GM13977 (cell line): ENCODE data around the gene GSE1.

Experiments used
- DNase-seq: peaks from one replicate; pipeline ENCODE4 v3.0.0; 2012; ENCODE audit warnings: low spot score
- in situ Hi-C: fragments of 300-500 bp; cut with MboI; formaldehyde crosslinking; loops from one replicate; pipeline ENCODE4 v1.12.0; 2022; ENCODE audit warnings: low sequenced_read_pairs, low pct_unique_long_range_greater_than_20kb, mixed read lengths, inconsistent platforms; ENCODE audit not compliant: unreplicated experiment
- TF ChIP-seq, protein P1 (sequence below): IDR thresholded peaks from 2 replicates; pipeline ENCODE4 v1.5.1; 2012; ENCODE audit warnings: mild to moderate bottlenecking, control low read depth; ENCODE audit not compliant: insufficient read depth; ENCODE audit errors: extremely low read depth, missing control alignments

GSE1 gene

DNA sequence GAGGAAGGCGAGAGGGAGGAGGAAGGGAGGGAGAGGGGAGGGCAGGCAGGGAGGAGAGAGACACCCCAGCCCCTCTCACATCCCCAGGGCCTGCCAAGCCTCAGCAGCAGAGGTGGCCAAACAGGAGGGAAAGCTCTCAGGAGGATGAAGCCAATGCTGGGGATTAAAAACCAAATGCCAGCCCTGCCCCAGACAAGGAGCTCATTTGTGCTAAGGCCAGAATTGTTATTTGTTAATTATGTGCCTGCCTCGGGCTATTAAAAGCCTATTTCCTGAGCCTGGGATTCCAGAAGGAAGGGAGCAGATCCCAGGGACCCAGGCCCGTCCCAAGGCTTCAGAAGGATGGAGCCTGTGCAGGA lies 103.5 kb downstream of the GSE1 start:
- TF ChIP-seq, protein P1, sequence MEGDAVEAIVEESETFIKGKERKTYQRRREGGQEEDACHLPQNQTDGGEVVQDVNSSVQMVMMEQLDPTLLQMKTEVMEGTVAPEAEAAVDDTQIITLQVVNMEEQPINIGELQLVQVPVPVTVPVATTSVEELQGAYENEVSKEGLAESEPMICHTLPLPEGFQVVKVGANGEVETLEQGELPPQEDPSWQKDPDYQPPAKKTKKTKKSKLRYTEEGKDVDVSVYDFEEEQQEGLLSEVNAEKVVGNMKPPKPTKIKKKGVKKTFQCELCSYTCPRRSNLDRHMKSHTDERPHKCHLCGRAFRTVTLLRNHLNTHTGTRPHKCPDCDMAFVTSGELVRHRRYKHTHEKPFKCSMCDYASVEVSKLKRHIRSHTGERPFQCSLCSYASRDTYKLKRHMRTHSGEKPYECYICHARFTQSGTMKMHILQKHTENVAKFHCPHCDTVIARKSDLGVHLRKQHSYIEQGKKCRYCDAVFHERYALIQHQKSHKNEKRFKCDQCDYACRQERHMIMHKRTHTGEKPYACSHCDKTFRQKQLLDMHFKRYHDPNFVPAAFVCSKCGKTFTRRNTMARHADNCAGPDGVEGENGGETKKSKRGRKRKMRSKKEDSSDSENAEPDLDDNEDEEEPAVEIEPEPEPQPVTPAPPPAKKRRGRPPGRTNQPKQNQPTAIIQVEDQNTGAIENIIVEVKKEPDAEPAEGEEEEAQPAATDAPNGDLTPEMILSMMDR: no peak
- in situ Hi-C loops: no loop called here
- DNase-seq: no peak

DNA sequence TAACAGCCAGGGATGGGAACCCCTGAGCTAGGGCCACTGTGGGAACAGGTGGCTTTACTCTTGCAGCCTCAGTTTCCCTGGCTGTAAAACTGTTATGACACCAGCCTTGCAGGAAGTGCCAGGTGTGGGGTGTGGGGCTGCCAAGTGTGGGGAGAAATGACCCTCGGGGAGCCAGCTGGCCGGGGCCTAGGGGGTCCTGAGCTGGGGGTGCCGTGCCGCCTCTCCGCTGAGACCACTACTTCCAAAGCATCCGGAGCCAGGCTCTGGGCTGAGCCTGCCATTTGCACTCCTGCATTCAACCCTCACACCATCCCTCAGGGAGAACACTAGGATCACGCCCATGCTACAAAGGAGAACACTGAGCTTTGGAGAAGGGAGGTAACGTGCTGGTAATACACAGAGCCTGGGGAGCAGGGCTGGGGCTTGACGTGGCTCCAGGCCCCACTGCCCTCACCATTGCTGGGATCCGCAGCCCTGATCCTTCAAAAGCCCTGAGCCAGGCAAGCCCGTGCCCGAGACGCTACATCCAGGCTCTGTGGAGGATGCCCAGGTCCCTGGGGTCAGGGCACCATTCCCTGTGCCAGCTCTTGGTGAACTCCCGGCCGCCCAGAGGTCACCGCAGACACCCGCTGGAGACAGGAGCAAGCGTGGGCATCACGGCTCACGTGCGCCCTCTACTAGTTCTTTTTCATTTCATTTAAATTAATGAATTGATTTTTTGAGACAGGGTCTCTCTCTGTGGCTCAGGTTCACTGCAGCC lies 104.5 kb downstream of the GSE1 start:
- DNase-seq: peak; percentile 82
- in situ Hi-C loops: no loop called here
- TF ChIP-seq, protein P1: peak; percentile 75

DNA sequence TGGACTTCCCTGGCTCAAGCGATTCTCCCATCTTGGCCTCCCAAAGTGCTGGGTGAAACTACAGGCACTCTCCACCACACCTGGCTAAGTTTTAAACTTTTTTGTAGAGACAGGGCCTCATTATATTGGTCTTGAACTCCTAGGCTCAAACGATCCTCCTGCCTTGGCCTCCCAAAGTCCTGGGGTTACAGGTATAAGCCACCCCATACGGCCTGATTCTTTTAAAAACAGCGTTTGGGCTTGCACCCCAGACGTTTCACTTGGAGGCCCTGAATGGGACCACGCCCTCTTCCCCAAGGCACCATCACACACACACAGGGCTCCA lies 105.0 kb downstream of the GSE1 start:
- TF ChIP-seq, protein P1: no peak
- in situ Hi-C loops: no loop called here
- no peak for DNase-seq

DNA sequence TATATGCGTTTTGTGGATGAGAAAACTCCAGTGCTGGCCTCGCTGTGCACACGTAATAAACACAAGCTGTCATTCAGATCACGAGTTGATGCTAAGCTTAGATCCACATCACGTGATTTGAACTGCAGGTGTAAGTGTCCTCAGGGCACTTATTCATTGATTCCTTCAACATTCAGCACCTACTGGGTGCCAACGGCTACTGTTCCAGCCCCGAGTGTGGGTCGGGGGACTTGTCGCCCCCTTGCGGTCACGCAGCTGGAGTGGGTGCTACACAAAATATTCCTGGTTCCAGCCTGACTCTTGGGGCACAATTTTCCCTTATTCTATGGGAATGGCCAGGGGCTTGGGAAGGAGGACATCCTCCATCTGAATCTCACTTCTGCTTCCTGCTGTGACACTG lies 105.6 kb downstream of the GSE1 start:
- DNase-seq: no peak
- in situ Hi-C loops: no loop called here
- TF ChIP-seq, protein P1: peak; percentile 44

- TF ChIP-seq, protein P1: no peak
- in situ Hi-C loops: no loop called here
- no peak for DNase-seq
Measured at GRCh38 chr16:85719605-85720301, 106.6 kb downstream of the GSE1 start.

DNA sequence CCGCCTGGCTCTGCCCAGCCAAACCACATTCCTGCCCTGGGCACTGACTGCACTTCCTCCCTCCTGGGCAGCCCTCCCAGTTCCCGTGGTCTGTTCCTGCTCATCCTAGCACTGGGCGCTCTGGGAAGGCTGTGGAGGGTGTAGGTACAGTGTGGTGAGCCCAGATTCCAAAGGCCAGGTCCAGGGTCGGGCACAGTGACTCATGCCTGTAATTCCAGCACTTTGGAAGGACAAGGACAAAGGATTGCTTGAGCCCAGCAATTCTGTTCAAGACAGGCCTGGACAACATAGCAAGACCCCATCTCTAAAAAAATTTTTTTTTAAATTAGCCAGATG lies 107.1 kb downstream of the GSE1 start:
- TF ChIP-seq, protein P1: no peak
- in situ Hi-C loops: no loop called here
- DNase-seq: no peak
